T-helper 1 cell (primary cell): ENCODE results near the gene HOXA6.

Experiments used
- DNase-seq, 5 donors: peaks; one replicate each; pipeline ENCODE4 v3.0.0-alpha.2; 2012 to 2020

The HOXA6 gene

GRCh38 chr7:27107391-27108381, 39.9 kb downstream of the HOXA6 start:
- DNase-seq: no peak

GRCh38 chr7:27106901-27107240, 40.7 kb downstream of the HOXA6 start:
- DNase-seq: no peak

- no peak for DNase-seq
Observed at GRCh38 chr7:27106181-27106900, 41.2 kb downstream of the HOXA6 start.

DNA sequence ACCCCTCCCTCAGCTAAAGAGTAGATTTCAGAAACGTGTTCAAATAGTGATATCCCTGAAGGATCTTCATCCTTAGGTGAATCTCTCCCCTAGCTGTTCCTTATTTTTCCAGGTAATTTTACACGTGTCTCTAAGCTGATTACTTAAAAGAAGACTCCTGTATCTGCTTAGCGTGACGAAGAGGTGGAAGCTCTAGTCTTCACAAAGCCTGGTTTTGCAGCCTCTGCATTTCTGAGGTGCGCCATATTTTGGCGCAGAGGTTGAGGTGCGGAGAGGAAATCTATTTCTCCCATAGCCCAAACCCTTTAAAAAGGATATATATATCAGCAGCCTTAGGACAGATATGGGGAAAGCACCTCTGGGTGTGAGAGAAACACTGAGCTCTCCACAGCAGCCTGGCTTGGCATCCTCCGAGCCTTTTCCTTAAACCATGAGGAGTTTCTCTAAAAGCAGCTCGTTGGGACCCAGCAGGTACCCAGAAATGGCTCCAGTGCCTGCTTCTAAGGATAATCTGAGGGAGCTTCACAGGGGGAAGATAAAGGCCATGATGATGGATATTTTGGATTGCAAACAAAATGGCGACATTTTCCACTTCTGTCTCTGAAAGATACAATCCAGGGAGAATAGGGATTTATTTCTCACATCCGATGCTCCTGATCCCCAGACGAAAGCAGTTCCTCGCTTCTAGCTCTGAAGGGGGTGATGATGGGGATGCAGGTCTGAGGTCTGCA, 42.1 kb downstream of the HOXA6 start:
- DNase-seq: no peak

GRCh38 chr7:27104341-27105058, 43.1 kb downstream of the HOXA6 start:
- DNase-seq: no peak

DNA sequence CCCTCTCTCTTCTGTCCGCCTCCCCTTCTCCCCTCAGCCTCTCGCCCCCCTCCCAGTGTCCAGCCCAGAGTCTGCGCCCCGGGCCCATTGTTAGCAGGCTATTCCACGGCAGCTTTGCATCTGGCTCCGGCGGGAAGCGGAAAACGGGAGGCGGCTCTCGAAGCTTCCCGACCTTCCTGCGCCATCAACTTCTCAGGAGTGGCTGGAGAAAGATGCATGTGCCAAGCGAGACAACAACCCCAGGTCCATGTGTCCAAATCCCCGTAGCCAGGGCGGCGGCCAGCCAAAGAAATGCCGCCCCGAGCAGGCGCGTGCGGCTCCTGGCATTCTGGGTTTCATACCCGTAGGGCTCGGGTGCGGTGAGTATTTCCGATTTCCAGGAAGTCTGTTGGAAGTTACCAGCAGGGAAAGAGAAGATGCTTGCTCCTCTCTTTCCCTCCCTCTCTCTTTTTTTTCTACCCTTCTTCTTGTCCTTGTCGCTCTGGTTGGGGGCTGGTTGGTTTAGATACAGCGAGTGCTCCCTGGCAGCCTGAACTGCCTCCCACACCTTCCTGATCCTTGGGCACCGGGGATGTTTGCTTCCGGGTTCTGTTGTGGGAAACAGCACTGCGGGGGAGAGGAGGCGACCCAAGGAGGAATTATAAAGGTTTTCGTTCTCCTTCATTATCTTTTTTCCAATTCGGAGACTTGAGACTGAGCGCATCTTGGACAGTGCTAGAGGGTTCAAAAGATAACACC, 43.9 kb downstream of the HOXA6 start:
- no peak for DNase-seq

DNA sequence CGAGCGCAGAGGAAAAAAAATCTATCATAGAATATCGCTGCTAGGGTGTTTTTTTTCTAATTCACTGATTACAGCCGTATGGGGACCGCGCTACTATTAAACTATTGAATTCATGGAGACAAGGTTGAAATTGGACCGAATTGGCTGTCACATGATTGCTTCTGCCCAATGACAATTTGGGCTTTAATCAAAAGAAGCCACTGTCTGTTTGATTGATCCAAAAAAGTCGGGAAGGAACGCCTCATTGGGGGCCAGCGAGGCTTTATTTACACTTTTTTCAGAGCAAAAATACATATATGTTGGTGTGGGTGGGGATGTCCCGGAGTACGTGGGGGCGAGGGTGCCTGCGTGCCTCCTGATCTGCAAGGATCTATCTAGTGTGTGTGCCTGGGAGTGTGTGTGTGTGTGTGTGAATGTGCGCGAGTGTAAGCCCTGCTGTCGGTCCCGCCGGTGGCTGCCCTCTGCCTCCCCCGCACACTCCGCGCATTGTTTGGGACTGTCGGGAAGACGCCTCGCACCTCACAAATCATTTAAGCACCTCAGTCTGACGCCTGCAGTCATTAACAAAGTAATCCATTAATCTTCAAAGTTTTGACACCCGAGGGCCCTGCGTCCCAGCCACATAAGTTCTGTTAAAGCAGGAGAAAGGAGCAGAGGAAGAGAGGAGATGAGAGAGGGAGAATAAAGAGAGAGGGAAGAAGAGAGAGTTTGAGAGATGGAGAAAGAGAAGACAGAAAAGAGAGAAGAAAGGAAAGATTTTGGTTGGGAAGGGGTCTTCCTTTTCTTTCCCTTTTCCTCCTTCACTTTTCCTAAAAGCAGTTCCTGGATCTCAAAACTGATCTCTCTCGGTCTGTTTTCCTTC, 44.8 kb downstream of the HOXA6 start, which contains the start of gene HOXA2:
Gene HOXA2, minus strand, starts transcription at position 103 of the 862 bp plus-strand sequence. CDS start 183 bp downstream, outside the sequence.
- no peak for DNase-seq

GRCh38 chr7:27101957-27102580, 45.5 kb downstream of the HOXA6 start:
- DNase-seq: no peak

DNA sequence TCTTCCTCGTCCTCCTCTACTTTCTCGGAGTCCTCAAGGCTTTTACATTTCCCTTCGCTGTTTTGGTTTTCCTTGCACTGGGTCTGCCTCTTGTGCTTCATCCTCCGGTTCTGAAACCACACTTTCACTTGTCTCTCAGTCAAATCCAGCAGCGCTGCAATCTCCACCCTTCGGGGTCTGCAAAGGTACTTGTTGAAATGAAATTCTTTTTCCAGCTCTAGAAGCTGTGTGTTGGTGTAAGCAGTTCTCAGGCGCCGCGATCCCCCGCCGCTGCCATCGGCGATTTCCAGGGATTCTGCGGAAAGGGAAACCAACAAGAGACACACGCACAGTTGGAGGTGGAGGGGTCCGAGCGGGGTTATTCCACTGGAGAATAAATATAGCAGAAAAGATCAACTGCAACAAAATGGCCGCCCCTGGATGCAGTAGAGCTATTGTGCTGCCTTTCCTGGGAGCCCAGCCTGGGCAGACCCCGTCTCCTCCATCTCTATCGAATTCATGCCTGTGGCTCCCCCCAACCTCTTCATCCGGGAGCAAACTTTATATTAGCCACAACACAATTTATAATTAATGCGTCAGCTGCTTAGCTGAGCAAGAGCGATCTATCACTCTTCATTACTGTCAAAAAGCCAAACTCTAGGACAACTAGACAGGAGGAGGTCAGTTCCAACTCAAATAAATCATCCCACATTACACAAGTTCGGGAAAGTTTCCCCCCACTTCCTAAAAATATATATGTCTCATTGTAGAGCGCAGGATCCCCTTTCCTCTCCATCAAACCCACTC, 46.2 kb downstream of the HOXA6 start:
- DNase-seq: no peak

DNA sequence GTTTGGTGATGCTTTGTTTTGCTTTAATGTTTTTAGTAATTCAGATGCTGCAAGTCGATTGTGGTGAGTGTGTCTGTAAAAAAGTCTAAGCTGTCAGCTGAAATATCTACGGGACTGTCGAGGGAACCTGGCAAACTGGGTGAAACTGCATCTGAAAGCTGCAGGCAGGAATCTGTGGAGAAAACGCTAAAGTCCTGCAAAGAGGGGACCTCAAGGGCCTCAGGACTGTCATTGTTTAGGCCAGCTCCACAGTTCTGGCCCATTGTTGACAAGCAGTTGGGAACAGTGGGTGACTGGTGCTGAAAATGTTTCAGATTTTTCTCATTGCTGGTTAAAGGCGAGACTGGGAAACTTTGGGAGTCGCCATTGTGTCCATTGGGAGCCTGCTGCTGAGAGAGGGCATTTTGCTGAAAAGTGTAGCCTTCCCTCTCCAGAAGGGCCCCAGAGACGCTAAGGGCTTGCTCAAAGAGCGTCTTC, 46.8 kb downstream of the HOXA6 start:
- DNase-seq: no peak

- no peak for DNase-seq
Observed at GRCh38 chr7:27099453-27100370, 47.9 kb downstream of the HOXA6 start.

GRCh38 chr7:27098578-27099451, 48.8 kb downstream of the HOXA6 start:
- no peak for DNase-seq

- DNase-seq: no peak
Observed at GRCh38 chr7:27097686-27098577, 49.6 kb downstream of the HOXA6 start.

DNA sequence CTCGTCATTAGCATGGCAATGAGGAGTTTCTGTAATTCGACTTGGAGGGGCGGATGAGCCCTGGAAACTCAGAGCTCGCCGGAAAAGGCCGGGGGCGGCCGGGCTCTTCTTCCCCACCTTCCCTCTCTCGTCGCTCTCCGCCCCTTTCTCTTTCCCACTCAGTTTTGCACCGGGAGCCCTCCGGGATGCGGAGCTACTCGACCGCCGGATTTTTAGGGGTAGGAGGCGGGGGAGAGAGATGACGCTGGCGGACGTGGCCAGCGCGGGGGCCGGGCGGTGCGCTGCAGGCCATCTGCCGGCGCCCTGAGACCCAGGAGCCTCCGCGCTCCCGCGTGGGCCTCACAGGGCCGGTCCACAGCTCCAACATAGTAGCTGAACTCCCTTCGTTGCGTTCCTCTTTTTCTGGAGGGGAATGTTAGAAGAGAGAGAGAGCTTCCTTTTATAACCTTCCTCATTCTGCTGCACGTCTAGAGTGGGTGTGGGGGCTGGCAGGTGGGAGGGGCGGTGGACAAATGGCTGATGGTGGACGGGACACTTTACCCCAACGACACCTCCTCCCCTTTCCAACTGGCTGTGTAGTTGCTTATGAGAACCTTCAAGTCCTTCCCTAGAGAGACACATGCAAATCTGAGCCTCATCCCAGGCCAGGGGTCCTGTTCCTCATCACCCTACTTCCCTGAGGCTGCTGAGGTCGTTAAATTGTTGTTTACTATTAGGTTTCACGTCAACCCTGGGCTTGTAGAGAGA, 50.6 kb downstream of the HOXA6 start:
- no peak for DNase-seq
